Measurements from ENCODE around the gene GFI1.
"Not testable (repeated sequence)": the region's sequence is repeated elsewhere in the genome, so short reads cannot be mapped to it uniquely, and the experiment has no call there.

GFI1 gene

DNA sequence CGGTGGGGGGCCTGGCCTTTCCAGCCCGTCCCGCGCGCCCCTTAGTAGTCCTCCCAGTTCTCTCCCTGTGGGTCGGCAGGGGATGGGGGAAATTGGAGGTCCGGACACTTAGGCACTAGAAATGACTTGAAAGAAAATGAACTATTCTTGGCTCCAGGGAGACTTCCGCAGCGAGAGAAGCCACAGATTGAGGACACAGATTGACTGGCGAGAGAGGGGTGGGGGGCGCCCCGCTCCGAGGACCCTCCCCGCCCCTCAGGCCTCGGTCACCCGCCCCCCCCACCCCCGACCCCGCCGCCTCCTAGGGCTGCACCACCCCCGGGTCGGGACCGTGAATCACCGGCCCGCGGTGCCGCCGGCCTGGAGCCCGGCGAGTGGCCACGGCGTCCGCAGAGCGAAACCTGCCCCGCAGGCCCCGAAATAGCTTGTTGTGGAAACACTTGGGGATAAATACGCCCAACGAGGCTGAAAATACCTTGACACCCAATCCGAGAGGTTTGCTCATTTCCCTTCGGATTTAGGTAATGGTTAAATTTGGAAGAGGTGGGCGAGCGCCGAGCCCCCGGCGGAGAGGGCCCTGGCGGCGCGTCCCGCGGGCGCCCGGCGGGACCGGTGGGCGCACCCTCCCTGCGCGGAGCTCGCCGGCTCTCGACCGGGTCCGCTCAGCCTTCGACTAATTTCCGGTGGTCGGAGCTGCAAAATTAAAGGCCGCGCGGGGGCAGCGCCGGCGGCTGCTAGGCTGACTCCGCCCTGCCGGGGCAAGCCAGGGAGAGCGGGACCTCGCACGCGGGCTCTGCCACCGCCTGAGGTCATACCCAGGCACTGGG lies at the start of gene GFI1:
Gene GFI1, minus strand, starts transcription at position 675 of the 827 bp plus-strand sequence. CDS start 3,438 bp downstream, outside the sequence.
- DNase-seq (ENCODE audit: low spot score), result peak; percentile 56

DNA sequence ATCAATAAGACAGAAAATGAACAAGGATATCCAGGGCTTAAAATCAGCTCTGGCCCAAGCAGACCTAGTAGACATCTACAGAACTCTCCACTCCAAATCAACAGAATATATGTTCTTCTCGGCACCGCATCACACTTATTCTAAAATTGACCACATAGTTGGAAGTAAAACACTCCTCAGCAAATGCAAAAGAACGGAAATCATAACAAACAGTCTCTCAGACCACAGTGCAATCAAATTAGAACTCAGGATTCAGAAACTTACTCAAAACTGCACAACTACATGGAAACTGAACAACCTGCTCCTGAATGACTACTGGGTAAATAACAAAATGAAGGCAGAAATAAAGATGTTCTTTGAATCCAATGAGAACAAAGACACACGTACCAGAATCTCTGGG lies 45.6 kb upstream of the GFI1 start:
- DNase-seq (ENCODE audit: low spot score), result not testable (repeated sequence)

DNA sequence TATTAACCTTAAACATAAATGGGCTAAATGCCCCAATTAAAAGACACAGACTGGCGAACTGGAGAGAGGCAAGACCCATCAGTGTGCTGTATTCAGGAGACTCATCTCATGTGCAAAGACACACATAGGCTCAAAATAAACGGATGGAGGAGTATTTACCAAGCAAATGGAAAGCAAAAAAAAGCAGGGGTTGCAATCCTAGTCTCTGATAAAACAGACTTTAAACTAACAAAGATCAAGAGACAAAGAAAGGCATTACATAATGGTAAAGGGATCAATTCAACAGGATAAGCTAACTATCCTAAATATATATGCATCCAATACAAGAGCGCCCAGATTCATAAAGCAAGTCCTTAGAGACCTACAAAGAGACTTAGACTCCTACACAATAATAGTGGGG lies 45.2 kb upstream of the GFI1 start:
- DNase-seq (ENCODE audit: low spot score), result not testable (repeated sequence)

DNA sequence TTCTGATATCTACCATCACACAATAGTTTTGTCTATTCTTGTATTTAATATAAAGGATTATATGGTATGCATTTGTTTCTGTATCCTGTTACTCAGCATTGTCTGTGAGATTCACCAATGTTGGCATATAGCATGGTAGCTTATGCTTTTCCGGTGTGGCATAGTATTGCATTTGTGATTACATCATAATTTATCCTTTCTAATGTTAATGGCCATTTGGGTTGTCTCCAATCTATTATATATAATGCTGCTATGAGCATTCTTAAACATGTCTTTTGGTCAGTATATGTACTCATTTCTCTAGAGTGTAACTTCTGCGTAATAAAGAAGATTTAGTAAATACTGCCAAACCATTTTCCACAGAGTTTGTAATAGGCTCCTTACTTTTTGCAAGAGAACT lies 40.9 kb upstream of the GFI1 start:
- DNase-seq (ENCODE audit: low spot score), result no peak

DNA sequence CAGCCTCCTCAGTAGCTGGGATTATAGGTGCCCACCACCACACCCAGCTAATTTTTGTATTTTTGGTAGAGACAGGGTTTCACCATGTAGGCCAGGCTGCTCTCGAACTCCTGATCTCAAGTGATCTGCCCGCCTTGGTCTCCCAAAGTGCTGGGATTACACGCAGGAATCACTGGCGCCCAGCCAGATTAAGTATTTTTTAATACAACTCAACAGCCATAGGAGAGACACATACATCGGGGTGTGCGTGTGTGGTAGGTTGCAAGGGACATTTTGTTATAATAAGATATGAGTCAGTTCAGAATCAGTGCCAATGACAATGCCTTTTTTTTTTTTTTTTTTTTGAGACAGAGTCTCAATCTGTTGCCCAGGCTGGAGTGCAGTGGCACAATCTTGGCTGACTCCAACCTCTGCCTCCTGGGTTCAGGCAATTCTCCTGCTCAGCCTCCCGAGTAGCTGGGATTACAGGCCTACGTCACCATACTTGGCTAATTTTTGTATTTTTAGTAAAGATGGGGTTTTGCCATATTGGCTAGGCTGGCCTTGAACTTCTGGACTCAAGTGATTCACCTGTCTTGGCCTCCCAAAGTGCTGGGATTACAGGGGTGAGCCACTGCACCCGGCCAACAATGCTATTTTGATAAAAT lies 38.3 kb upstream of the GFI1 start:
- DNase-seq (ENCODE audit: low spot score), result not testable (repeated sequence)

DNA sequence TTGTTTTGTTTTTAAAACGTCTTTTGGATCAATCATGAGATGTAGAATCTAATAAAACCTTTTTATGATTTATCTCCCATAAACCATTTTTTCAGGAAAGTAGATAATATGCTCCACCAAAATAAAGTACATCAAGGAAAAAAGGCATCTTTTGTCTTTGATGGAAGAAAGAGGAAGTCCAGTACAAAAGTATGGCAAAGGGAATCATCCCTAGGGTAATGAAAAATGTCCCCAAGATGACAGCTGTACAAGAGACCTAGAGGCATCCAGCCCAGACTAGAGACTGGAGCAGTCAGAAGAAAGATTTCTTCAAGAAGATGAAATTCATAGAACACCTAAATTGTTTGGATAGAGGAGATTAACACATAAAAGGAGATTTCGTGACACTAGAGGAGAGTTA lies 32.3 kb upstream of the GFI1 start:
- DNase-seq (ENCODE audit: low spot score), result no peak

DNA sequence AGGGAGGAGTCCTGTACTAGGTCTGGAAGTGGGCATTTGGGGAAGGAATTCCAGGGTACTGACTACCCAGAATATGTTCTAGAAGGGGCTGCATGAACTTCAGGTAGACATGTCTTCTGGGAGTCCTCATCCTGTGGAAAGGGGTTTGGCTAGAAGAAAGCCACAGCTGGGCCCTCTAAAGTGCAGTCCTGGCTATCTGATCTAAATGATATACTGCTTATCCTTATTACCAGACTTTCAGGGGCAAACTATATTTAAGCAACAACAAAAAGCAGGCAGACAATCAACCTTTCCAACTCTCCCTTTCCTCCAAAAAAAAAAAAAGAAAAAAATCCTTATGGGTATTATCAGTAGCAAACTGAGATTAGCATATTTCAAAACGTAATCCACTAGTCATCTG lies 29.8 kb upstream of the GFI1 start:
- no peak for DNase-seq (ENCODE audit: low spot score)

DNA sequence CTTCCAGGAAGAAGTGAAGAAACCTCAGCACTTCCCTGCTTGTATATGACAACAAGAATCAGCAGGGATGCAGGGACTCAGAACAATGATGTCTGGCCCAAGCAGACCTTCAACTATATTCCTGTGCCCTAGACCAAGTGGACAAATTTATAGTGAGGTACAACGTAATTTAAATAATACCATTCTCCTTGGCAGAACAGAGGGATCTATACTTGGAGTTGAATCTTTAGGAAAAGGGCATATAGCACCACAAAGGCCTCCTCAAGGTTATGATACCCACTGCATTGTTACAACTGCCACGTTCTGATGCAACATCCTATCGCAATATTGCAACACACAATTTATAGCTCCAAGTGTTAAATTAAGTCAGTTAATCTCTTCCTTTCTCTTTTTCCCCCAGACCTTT lies 29.1 kb upstream of the GFI1 start:
- DNase-seq (ENCODE audit: low spot score), result no peak

DNA sequence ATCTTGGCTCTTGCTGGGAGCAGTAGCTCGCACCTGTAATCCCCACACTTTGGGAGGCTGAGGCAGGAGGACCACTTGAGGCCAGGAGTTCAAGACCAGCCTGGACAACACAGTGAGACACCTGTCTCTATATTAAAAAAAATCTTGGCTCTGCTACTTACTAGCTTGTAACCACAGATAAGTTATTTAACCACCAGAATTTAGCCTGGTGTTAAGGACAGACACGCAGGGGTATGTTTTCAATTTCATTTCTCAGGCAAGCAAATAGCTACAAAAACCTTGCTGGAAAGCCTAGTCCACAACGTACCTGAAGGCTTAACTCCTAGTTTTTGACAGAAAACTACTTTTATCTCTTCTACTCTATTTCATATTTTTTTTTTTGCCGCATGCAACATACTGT lies 24.8 kb upstream of the GFI1 start:
- DNase-seq (ENCODE audit: low spot score), result no peak

DNA sequence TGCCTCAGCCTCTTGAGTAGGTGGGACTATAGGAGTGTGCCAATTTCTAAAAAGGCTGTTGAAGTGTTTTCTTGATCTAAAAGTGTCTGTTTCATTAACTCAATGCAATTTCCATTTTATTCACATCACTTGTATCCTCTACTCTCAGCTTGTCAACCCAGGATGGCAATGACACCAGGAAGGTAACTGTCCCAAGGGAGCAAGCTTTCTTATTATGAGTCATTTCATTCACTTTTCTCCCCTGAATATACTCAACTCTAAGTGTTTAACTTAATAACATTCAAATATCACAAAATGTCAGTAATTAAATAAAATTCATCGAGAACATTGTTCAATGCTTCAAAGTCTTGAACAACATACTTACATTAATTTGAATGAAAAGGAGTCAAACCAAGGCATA lies 22.9 kb upstream of the GFI1 start:
- no peak for DNase-seq (ENCODE audit: low spot score)

DNA sequence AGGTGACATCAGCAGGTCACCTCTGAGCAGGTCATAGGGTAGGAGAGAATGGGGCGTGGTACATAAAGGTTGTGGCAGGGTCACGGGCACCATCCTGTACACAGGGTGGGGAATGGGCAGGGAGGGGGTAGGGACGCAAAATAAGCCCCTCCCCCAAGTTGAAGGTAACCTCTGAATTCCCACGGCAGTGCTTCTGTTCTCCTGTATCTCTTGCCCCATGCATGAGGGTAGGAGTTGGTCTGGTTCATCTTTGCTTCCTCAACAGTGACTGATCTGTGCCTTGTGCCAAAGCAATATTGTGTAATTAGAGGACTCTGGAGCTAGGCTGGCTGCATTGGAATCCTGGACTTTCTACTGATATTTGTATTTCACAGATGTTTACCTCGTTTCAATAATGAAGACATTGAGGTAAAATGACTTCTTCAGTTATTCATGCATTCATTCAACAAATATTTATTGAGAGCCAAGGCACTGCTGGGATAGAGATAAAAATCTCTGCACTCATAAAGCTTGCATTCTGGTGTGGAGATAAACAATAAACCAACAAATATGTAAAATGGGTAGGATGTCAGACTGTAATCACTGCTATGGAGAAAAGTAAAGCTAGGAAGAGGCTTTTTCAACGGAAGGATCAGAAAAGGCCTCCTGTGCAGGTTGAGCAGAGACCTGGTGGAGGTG lies 18.4 kb upstream of the GFI1 start:
- DNase-seq (ENCODE audit: low spot score), result no peak

DNA sequence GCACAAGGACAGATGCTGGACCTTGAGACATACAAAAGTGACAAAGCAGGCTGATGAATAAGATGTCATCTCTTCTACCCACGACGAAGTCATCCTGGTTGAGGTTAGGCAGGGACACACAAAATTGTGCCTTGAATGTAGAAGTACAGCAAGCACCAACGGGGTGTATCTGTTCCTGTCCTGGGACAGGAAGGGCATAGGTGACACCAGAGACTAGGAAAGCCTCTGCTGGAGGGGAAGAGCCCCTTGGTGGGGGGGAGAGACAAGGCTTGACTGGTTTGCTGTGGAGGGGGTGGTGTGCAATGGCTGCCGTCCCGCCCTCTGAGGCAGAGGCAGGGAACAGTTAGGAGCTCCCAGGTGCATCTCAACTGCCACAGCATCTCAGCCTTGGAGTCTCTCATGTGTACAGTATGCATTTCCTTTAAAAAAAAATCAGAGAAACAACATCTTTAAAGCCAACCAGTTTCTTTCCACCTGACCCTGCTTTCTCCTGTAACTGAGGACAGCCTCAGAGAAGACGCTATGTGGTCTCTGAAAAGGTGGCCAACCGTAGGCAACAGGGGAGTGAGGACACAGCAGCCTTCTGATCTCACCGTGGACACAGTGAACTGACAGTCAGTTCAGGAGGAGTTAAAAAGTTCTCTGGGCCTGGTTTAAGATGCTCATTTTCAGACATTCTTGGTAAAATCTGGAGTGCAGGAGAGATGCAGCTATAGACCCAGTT lies 17.7 kb upstream of the GFI1 start:
- no peak for DNase-seq (ENCODE audit: low spot score)

DNA sequence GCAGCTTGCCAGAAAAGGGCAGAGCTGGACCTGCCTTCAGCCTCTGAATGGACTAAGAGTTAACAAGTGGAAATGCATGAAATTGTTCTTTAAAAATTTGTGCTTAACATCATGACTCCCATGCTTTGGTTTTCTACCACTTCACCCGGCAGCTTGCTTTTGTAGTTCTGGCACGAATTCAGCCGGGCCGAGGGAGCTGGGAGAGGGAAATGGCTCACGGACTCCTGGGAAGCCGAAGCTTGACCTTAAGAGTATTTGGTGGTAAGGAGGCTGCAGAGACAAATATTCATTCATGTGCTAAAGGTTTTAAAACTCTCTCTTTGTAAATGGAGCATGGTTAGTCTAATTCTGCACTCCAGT lies 17.2 kb upstream of the GFI1 start:
- DNase-seq (ENCODE audit: low spot score), result no peak

DNA sequence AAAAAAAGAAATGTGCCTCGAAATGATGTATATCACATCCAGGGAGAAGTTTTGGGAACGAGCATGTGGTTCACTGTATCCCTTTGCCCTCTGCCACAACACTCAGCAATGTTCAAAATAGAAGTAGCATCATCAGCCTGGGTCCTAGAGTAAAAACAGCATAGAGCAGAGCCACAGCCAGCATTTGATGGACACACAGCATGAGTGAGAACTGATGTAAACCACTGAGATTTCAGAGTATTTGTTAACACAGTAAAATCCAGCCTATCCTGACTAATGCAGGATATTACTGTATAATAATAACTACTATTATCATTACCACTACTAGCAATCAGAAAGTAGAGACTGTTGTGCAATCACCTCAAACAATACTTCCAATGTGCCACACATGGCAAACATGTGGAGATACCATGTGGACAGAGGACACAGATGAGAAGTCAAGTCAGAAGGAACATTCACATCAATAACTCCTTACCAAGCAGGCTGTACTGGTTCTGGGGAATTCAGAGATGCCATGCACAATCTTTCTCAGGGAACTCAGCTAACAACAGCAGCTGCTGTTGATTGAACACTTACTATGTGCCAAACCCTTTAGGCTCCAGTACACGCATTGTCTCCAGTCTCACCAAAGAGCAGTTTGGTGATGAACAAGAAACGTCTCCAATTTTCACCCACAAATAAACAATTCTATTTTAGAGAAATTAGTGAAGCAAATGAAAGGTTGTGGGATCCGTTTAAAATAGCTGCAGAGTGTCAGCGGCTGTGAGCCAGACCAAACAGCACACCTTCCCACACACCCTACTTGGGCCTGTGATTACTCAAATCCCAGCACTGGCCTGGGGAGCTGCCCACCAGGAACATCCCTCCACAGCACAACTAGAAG lies 16.6 kb upstream of the GFI1 start:
- no peak for DNase-seq (ENCODE audit: low spot score)

DNA sequence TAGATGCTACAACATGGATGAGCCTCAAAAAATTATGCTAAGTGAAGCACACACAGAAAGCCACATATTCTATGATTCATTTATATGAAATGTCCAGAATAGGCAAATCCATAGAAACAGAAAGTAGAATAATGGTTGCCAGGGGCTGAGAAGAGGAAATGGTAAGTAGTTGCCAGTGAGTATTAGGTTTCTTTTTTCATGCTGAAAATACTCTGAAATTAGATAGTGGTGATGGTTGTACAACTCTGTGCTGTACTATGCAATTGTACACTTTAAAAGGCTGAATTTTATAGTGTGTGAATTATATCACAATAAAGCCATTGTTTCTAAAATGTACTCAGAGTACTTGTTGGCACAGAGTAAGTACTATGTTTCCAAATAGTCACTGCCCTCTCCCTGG lies 15.5 kb upstream of the GFI1 start:
- no peak for DNase-seq (ENCODE audit: low spot score)

DNA sequence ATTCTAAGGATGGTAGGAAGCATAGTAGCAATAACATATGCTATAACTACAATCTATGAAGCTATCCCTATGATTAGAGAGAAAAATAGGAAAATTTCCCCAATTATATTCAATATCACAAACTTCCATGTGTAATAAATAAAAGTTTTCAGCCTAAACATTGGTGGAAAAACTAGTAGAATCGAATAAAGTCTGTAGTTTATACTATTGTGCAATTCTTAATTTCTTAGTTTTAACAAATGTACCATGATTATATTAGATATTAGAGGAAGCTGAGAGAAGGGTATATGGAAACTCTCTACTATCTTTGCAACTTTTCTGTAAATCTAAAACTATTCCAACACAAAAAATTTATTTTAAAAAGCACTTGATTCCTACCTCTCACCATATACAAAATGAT lies 13.8 kb upstream of the GFI1 start:
- no peak for DNase-seq (ENCODE audit: low spot score)

DNA sequence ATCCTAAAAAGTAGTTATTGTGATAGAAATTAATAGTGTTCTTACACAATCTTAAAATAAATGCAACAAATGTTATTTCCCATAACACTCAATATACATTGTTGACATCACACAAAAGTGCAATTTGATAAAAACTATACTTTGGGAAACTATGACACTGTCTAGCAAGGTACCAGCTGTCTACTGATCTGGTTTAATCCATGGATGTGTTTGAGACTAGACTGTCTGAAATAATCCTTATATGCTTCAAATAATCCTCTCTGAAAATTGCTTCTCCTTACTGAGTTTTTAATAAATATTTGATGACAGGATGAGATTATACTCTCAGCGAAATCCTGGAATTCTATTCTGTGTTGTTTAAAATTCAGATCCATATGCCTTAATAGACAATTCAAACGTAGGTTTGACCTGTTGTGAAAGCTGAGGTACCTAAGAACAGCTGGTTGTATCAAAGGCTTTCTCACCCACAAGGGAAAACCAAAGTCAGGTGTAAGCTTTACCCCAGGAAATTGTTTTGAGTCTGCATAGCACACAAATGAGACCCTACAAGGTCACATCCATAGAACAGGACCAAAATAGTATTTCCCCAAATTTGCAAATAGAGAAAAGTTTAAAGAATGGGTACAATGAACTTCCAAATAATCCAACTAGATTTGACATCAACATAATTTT lies 8.8 kb upstream of the GFI1 start:
- DNase-seq (ENCODE audit: low spot score), result no peak

DNA sequence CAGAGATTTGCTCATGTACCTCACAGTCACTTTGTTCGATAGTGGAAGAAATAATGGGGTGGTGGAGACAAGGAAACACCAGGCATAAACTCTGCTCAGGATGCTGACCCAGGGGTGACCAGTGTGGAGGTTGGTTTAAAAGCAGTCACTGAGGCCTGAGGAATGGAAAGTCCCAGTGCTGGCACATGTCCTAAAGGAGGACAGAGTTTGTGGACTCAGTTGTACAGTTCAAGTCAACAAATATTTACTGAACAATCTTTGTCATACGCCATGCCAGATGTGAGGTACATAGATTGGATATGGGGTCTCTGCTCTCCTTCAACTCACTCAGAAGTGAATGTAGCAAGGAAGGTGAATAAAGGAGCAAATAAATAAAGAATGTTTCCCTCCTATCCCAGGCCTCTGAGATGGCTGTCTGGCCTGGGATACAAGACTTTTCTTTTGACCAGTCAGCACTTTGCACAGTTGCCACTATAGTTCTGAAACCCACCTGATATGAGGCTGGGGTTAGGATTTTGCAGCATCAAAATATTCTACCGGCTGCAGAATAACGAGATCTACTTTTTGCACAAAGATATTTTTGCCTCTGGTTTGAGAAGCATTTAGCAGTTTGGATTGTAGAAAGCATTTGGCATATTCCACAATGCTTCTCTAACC lies 7.9 kb upstream of the GFI1 start:
- DNase-seq (ENCODE audit: low spot score), result no peak

DNA sequence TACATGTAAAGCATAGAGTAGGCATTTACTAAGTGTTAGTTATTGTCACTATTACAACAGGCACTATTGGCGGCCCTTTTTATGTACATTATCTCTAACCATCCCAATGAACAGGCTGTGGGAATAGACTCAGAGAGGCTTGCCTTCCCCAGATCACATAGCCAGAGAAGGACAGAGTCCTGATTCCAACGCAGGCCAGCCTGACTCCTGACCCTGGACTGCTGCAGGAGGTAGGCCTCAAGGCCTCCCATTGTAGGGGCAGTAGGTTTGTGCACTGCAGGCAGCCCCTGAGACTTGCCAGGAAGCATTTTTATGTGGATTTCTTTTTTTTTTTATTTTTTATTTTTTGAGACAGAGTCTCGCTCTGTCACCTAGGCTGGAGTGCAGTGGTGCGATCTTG lies 6.4 kb upstream of the GFI1 start:
- DNase-seq (ENCODE audit: low spot score), result no peak

DNA sequence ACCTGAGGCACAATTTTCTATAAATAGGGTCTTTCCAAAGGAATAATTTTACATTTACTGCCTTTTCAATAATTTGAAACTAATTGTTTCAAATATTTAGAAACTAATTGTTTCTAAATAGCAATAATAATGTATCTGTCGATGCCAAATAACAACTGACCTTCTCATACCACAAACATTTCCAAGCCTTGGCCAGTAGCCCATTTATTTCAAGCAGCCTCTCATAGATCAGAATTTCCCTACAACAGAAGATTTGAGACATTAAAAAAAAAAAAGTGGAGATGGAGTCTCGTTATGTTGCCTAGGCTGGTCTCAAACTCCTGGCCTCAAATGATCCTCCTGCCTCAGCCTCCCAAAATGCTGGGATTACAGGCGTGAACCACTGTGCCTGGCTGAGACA lies 2.1 kb upstream of the GFI1 start:
- DNase-seq (ENCODE audit: low spot score), result no peak

DNA sequence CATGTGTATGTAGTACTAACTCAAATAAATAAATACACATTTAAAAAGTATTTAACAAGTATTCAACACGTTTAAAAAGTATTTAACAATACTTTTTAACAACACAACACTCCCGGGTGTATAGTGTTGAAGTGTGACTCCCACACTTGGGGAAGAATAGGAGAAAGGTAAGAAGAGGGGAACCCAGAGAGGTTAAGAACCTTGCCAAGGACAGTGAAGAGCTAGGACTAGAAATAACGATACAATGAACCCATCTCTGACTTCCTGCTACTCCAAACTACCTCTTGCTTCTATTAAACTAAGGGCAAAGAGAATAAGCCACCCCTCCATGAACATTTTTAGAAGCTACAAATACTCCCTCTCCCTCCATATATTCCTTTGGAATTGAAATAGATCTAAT lies 1.7 kb upstream of the GFI1 start:
- no peak for DNase-seq (ENCODE audit: low spot score)
